B cell (primary cell): ENCODE data around the gene CALY. TPM values are rescaled to one million over a fixed set of nuclear protein-coding genes. Genes with fewer than 3 reads are reported as not detected.

Source experiments
- ATAC-seq: fragments of 200-7000 bp; cut with Tn5 transposase; one replicate; pipeline ENCODE4 v1.10.0; 2021; ENCODE audit warnings: low read depth, mild to moderate bottlenecking, moderate number of reproducible peaks, moderate library complexity
- CTCF ChIA-PET: fragments of 350-600 bp; sonication (Branson Sonifier 250); formaldehyde crosslinking; loops from one replicate; lab custom pipeline; 2021; ENCODE audit warnings: antibody characterized with exemption, inconsistent platforms; lab: Charles Lee
- POLR2A ChIA-PET: fragments of 350-600 bp; sonication (Branson Sonifier 250); formaldehyde crosslinking; loops from one replicate; lab custom pipeline; 2021; ENCODE audit warnings: antibody characterized with exemption; lab: Charles Lee
- DNase-seq: peaks from one replicate; pipeline ENCODE4 v3.0.0; 2013
- H2AFZ ChIP-seq: 2 replicates; pipeline ENCODE4 v1.6.1; 2012; ENCODE audit warnings: mild to moderate bottlenecking, low read depth, low read length; ENCODE audit not compliant: insufficient read depth, poor library complexity, severe bottlenecking
- H3K27ac ChIP-seq, 2 donors: 1 replicate in 1 of 2; 2 replicates in 1 of 2; pipeline ENCODE4 v1.5.1; 2012 to 2013; ENCODE audit warnings: low read length in 2 of 2, mild to moderate bottlenecking in 2 of 2, moderate library complexity in 1 of 2
- H3K27me3 ChIP-seq, 4 experiments: fragments of 200-600 bp in 1 of 4; sonication (generic) in 1 of 4; replicated peaks in 1 of 4; 1 replicate in 2 of 4; 2 replicates in 2 of 4; pipeline versions ENCODE4 v1.6.1 to v1.7.0; 2013 to 2016; ENCODE audit warnings: low read length in 3 of 4, mild to moderate bottlenecking in 2 of 4, mixed read lengths in 1 of 4, moderate library complexity in 1 of 4; ENCODE audit not compliant: insufficient read depth in 4 of 4, control insufficient read depth in 3 of 4; ENCODE audit errors: control extremely low read depth in 1 of 4
- H3K36me3 ChIP-seq, 2 experiments: replicated peaks in 1 of 2; 1 replicate in 1 of 2; 2 replicates in 1 of 2; pipeline versions ENCODE4 v1.6.1 to v1.7.1; 2013; ENCODE audit warnings: low read length in 1 of 2; ENCODE audit not compliant: insufficient read depth in 2 of 2, control insufficient read depth in 1 of 2; ENCODE audit errors: control extremely low read depth in 1 of 2, extremely low read depth in 1 of 2
- H3K4me1 ChIP-seq, 2 donors: fragments of 200-600 bp in 1 of 2; sonication (generic) in 1 of 2; 1 replicate in 1 of 2; 2 replicates in 1 of 2; pipeline versions ENCODE4 v1.5.1 to v1.6.1; 2013 to 2017; ENCODE audit warnings: low read length in 2 of 2; ENCODE audit not compliant: control insufficient read depth in 2 of 2, insufficient read depth in 2 of 2
- H3K4me2 ChIP-seq: replicated peaks from 2 replicates; pipeline ENCODE3; 2012; ENCODE audit warnings: mild to moderate bottlenecking, low read depth, low read length; ENCODE audit not compliant: poor library complexity, severe bottlenecking
- H3K4me3 ChIP-seq, 5 experiments: fragments of 200-600 bp in 1 of 5; sonication (generic) in 1 of 5; 1 replicate in 3 of 5; 2 replicates in 2 of 5; pipeline versions ENCODE4 v1.5.1 to v1.7.0; 2011 to 2016; ENCODE audit warnings: low read length in 4 of 5, mild to moderate bottlenecking in 4 of 5, low read depth in 2 of 5, control low read depth in 1 of 5, moderate library complexity in 1 of 5; ENCODE audit not compliant: insufficient read depth in 1 of 5; ENCODE audit errors: control extremely low read depth in 1 of 5, extremely low read depth in 1 of 5
- H3K79me2 ChIP-seq: fragments of 200-600 bp; sonication (generic); one replicate; pipeline ENCODE4 v1.6.0; 2016; ENCODE audit warnings: low read length; ENCODE audit not compliant: control insufficient read depth, insufficient read depth
- H3K9ac ChIP-seq: fragments of 200-600 bp; sonication (generic); 2 replicates; pipeline ENCODE4 v1.6.1; 2017; ENCODE audit warnings: mild to moderate bottlenecking, low read length, moderate library complexity
- H3K9me3 ChIP-seq, 3 donors: one replicate each; pipeline versions ENCODE4 v1.6.1 to v1.7.1; 2013; ENCODE audit warnings: low read length in 2 of 3; ENCODE audit not compliant: control insufficient read depth in 2 of 3, insufficient read depth in 1 of 3; ENCODE audit errors: control extremely low read depth in 1 of 3
- H4K20me1 ChIP-seq: 2 replicates; pipeline ENCODE4 v1.6.0; 2012; ENCODE audit warnings: mild to moderate bottlenecking, low read length; ENCODE audit not compliant: insufficient read depth, control insufficient read depth, poor library complexity, severe bottlenecking
- H3K27ac Mint-ChIP-seq: one replicate; pipeline ENCODE4 v1.8.0; 2021; ENCODE audit warnings: mixed read lengths
- H3K27me3 Mint-ChIP-seq: one replicate; pipeline ENCODE4 v1.8.0; 2021; ENCODE audit warnings: mixed read lengths
- H3K4me1 Mint-ChIP-seq: one replicate; pipeline ENCODE4 v1.8.0; 2021; ENCODE audit warnings: mixed read lengths
- H3K4me3 Mint-ChIP-seq: one replicate; pipeline ENCODE4 v1.8.0; 2021; ENCODE audit warnings: mixed read lengths
- H3K9me3 Mint-ChIP-seq: one replicate; pipeline ENCODE4 v1.8.0; 2022; ENCODE audit warnings: mixed read lengths; ENCODE audit not compliant: insufficient read depth
- CTCF ChIP-seq: fragments of 200-600 bp; IDR thresholded peaks from one replicate; pipeline ENCODE4 v1.8.0; 2022; ENCODE audit warnings: antibody characterized with exemption, mild to moderate bottlenecking
- EZH2 ChIP-seq: IDR thresholded peaks from 2 replicates; pipeline ENCODE4 v1.6.1; 2012; ENCODE audit warnings: borderline replicate concordance, low read depth, mild to moderate bottlenecking, moderate library complexity, low read length; ENCODE audit not compliant: insufficient read depth, poor library complexity, severe bottlenecking
- WGBS: methylation state at CpG from one replicate; pipeline ENCODE4 v1.1.5; 2013; ENCODE audit warnings: missing lambda C conversion rate; ENCODE audit not compliant: insufficient coverage; 5-methylcytosine and 5-hydroxymethylcytosine counted together
- intact Hi-C: fragments of 100-400 bp; cut with micrococcal nuclease; formaldehyde crosslinking; loops from one replicate; pipeline ENCODE4 v1.10.0; 2022
- polyA plus RNA-seq: library from polyadenylated mRNA; depleted of rRNA; stranded (reverse); fragments of >200 nt; gene quantifications from 2 replicates; pipeline ENCODE4 v1.2.3, GENCODE V29; 2012
- total RNA-seq, 2 donors: library from RNA; stranded (reverse); fragments of 120-200 nt in 1 of 2; gene quantifications; 1 replicate in 1 of 2; 2 replicates in 1 of 2; pipeline versions ENCODE4 v1.2.3 to v1.2.4, GENCODE V29; 2013 to 2022

Gene CALY
- total and polyA plus RNA-seq, 2 donors (not counting 1 experiment from before 2014, with no cell fraction given): 0.21 TPM; not detected in 1

GRCh38 chr10:133336118-133336576 lies 549 bp downstream of the CALY start:
- Mint-ChIP-seq H3K9me3 (no peaks in the 10 kb centered on the region), H3K4me3 (no peak overlapping the region), H3K27ac (no peak overlapping the region), H3K4me1 (peaks cover 10% of the 10 kb centered on the region), H3K27me3 (peaks cover 13% of the 10 kb centered on the region)
- Histone ChIP-seq H3K9me3 (peaks cover 0 to 26% (median 0%) of the 10 kb centered on the region in 3 donors), H3K27ac (no peak overlapping the region), H3K36me3 (no peaks in the 10 kb centered on the region), H3K9ac (peak overlapping the region; percentile 65), H3K79me2 (no peaks in the 10 kb centered on the region), H2AFZ (peak overlapping the region; percentile 55), H3K27me3 (peaks cover 0 to 57% (median 36%) of the 10 kb centered on the region in 4 experiments), H3K4me1 (peaks cover 35 to 44% of the 10 kb centered on the region in 2 donors), H4K20me1 (no peaks in the 10 kb centered on the region), H3K4me3 (peak overlapping the region in 4 of 5 experiments; percentile 40 to 51 (median 46)), H3K4me2 (peak overlapping the region; percentile 98)
- no peak for DNase-seq
- intact Hi-C loops: no loop called here
- POLR2A ChIA-PET: interaction anchor here (0.8 to 1.2 kb wide), 2 partner anchors 44 to 732 kb away, joined by 3 read pairs; no protein-coding TSS in a partner anchor
- CTCF ChIA-PET: no interaction called here
- ATAC-seq: no peak
- TF ChIP-seq EZH2: no peak
- TF ChIP-seq CTCF: no peak
- WGBS: 7% methylated on average over 39 of the region's 41 CpGs
